ENCODE results near the gene AFF3.
A peak's percentile ranks its signal among the peaks of the same experiment; 100 is the strongest.
"Not testable (repeated sequence)": the region's sequence is repeated elsewhere in the genome, so short reads cannot be mapped to it uniquely, and the experiment has no call there.

Gene AFF3

GRCh38 chr2:99743146-99743545 lies 399.2 kb downstream of the AFF3 start:
- Histone ChIP-seq H3K4me3 (ENCODE audit: low read length) (no peak overlapping the region), H3K4me1 (ENCODE audit: low read length) (peaks cover 10% of the 10 kb centered on the region), H3K9ac (ENCODE audit: low read length) (no peak overlapping the region), H3K27ac (ENCODE audit: low read length) (no peak overlapping the region), H3K4me2 (ENCODE audit: low read length) (no peak overlapping the region), H3K36me3 (replicated peaks; ENCODE audit: low read depth, low read length) (peaks cover 9% of the 10 kb centered on the region), H2AFZ (ENCODE audit: low read depth, low read length) (no peak overlapping the region), H4K20me1 (ENCODE audit: insufficient read depth, low read length) (no peaks in the 10 kb centered on the region), H3K9me3 (ENCODE audit: insufficient read depth, low read length) (no peaks in the 10 kb centered on the region), H3K79me2 (ENCODE audit: low read length) (no peaks in the 10 kb centered on the region), H3K27me3 (ENCODE audit: low read depth, low read length) (no peaks in the 10 kb centered on the region)
- no peak for TF ChIP-seq CTCF (IDR thresholded peaks at IDR 0.05; ENCODE audit: low read depth, low read length)
- no peak for TF ChIP-seq EZH2phosphoT487 (IDR thresholded peaks at IDR 0.05; ENCODE audit: low read depth)

- Histone ChIP-seq H2AFZ (ENCODE audit: low read depth, low read length) (no peak overlapping the region), H3K36me3 (replicated peaks; ENCODE audit: low read depth, low read length) (peaks cover under 1% of the 10 kb centered on the region), H3K9ac (ENCODE audit: low read length) (no peak overlapping the region), H3K27ac (ENCODE audit: low read length) (0 out of 2 replicates have a peak overlapping the region, but pooled peaks have one; percentile 7), H3K4me1 (ENCODE audit: low read length) (peaks cover 28% of the 10 kb centered on the region), H3K27me3 (ENCODE audit: low read depth, low read length) (no peaks in the 10 kb centered on the region), H3K4me2 (ENCODE audit: low read length) (peak overlapping the region; percentile 51), H3K9me3 (ENCODE audit: insufficient read depth, low read length) (no peaks in the 10 kb centered on the region), H3K79me2 (ENCODE audit: low read length) (no peaks in the 10 kb centered on the region), H3K4me3 (ENCODE audit: low read length) (no peak overlapping the region), H4K20me1 (ENCODE audit: insufficient read depth, low read length) (no peaks in the 10 kb centered on the region)
- TF ChIP-seq CTCF (IDR thresholded peaks at IDR 0.05; ENCODE audit: low read depth, low read length) (no peak), EZH2phosphoT487 (IDR thresholded peaks at IDR 0.05; ENCODE audit: low read depth) (no peak)
Observed at GRCh38 chr2:99737537-99737936, 404.9 kb downstream of the AFF3 start.

- TF ChIP-seq EZH2phosphoT487 (IDR thresholded peaks at IDR 0.05; ENCODE audit: low read depth) (no peak), CTCF (IDR thresholded peaks at IDR 0.05; ENCODE audit: low read depth, low read length) (no peak)
- no peak overlapping the region for H3K9ac ChIP-seq (ENCODE audit: low read length)
- H3K79me2 ChIP-seq (ENCODE audit: low read length) = no peaks in the 10 kb centered on the region
- peak overlapping the region; percentile 17; the same call in 1 of the 2 replicates for H3K4me2 ChIP-seq (ENCODE audit: low read length)
- no peaks in the 10 kb centered on the region for H4K20me1 ChIP-seq (ENCODE audit: insufficient read depth, low read length)
- H3K36me3 ChIP-seq (replicated peaks; ENCODE audit: low read depth, low read length) = no peaks in the 10 kb centered on the region
- H3K27me3 ChIP-seq (ENCODE audit: low read depth, low read length) = no peaks in the 10 kb centered on the region
- peaks cover 28% of the 10 kb centered on the region for H3K4me1 ChIP-seq (ENCODE audit: low read length)
- no peak overlapping the region for H3K4me3 ChIP-seq (ENCODE audit: low read length)
- H3K9me3 ChIP-seq (ENCODE audit: insufficient read depth, low read length) = no peaks in the 10 kb centered on the region
- H2AFZ ChIP-seq (ENCODE audit: low read depth, low read length) = no peak overlapping the region
- H3K27ac ChIP-seq (ENCODE audit: low read length) = no peak overlapping the region
Observed at GRCh38 chr2:99735753-99736152, 406.6 kb downstream of the AFF3 start.

- not testable (repeated sequence) for H3K9me3 ChIP-seq (ENCODE audit: insufficient read depth, low read length); H2AFZ ChIP-seq (ENCODE audit: low read depth, low read length); H3K79me2 ChIP-seq (ENCODE audit: low read length); H4K20me1 ChIP-seq (ENCODE audit: insufficient read depth, low read length); H3K4me3 ChIP-seq (ENCODE audit: low read length); H3K27ac ChIP-seq (ENCODE audit: low read length); H3K4me2 ChIP-seq (ENCODE audit: low read length); H3K27me3 ChIP-seq (ENCODE audit: low read depth, low read length); H3K9ac ChIP-seq (ENCODE audit: low read length); H3K36me3 ChIP-seq (replicated peaks; ENCODE audit: low read depth, low read length)
- H3K4me1 ChIP-seq (ENCODE audit: low read length) = peaks cover 28% of the 10 kb centered on the region
Observed at GRCh38 chr2:99735314-99735713, 407.1 kb downstream of the AFF3 start.

DNA sequence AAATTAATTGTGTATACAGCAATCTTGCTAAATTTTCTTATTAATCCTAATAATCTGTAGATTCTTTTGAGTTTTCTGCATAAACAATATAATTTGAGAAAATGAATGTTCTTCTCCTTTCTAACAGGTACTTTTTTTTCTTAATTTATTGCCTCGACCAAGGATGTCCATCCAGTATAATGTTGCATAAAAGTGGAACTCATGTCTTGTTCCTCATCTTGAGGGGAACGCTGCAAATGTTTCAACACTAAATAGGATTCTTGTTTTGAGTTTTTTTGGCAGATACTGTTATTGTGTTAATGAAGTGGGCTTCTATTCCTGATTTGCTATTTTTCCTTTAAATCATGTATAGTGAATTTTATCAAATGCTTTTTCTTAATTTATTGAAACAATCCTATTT lies 408.2 kb downstream of the AFF3 start:
- Histone ChIP-seq H3K9me3 (ENCODE audit: insufficient read depth, low read length) (no peaks in the 10 kb centered on the region), H3K4me3 (ENCODE audit: low read length) (no peak overlapping the region)

More for the DNA sequence above, 408.2 kb downstream of the AFF3 start:
- Histone ChIP-seq H4K20me1 (ENCODE audit: insufficient read depth, low read length) (no peaks in the 10 kb centered on the region), H3K36me3 (replicated peaks; ENCODE audit: low read depth, low read length) (no peaks in the 10 kb centered on the region), H3K4me1 (ENCODE audit: low read length) (peaks cover 28% of the 10 kb centered on the region), H3K27me3 (ENCODE audit: low read depth, low read length) (no peaks in the 10 kb centered on the region), H3K9ac (ENCODE audit: low read length) (no peak overlapping the region), H3K4me2 (ENCODE audit: low read length) (no peak overlapping the region), H3K27ac (ENCODE audit: low read length) (no peak overlapping the region), H3K79me2 (ENCODE audit: low read length) (no peaks in the 10 kb centered on the region), H2AFZ (ENCODE audit: low read depth, low read length) (no peak overlapping the region)
- TF ChIP-seq EZH2phosphoT487 (IDR thresholded peaks at IDR 0.05; ENCODE audit: low read depth) (no peak), CTCF (IDR thresholded peaks at IDR 0.05; ENCODE audit: low read depth, low read length) (no peak)
